Spleen (tissue), 13 donors: ENCODE results near the gene TBC1D22B. TPM values are rescaled to one million over a fixed set of nuclear protein-coding genes. Genes with fewer than 3 reads are reported as not detected.
A peak's percentile ranks its signal among the peaks of the same experiment; 100 is the strongest.

Experiments
- DNase-seq: peaks from one replicate; pipeline ENCODE4 v3.0.0-alpha.2; 2020
- H3K27ac ChIP-seq, 8 donors: fragments of 200-600 bp; sonication (generic) in 7 of 8; 1 replicate in 4 of 8; 2 replicates in 4 of 8; pipeline versions ENCODE4 v1.5.0 to v1.8.0; 2016 to 2021; ENCODE audit warnings: inconsistent platforms in 4 of 8, mild to moderate bottlenecking in 4 of 8, moderate library complexity in 1 of 8
- H3K27me3 ChIP-seq, 7 donors: fragments of 200-600 bp; sonication (generic) in 6 of 7; replicated peaks in 1 of 7; 1 replicate in 4 of 7; 2 replicates in 3 of 7; pipeline versions ENCODE4 v1.5.0 to v1.8.0; 2016 to 2021; ENCODE audit warnings: inconsistent platforms in 3 of 7, mild to moderate bottlenecking in 1 of 7
- H3K36me3 ChIP-seq, 6 donors: fragments of 200-600 bp; sonication (generic) in 5 of 6; 1 replicate in 4 of 6; 2 replicates in 2 of 6; pipeline versions ENCODE4 v1.5.0 to v1.8.0; 2016 to 2021; ENCODE audit warnings: inconsistent platforms in 2 of 6
- H3K4me1 ChIP-seq, 6 donors: fragments of 200-600 bp; sonication (generic) in 5 of 6; 1 replicate in 3 of 6; 2 replicates in 3 of 6; pipeline versions ENCODE4 v1.5.0 to v1.8.0; 2016 to 2021; ENCODE audit warnings: inconsistent platforms in 3 of 6
- H3K4me3 ChIP-seq, 8 donors: fragments of 200-600 bp; sonication (generic) in 7 of 8; 1 replicate in 4 of 8; 2 replicates in 4 of 8; pipeline versions ENCODE4 v1.5.0 to v1.8.0; 2016 to 2021; ENCODE audit warnings: inconsistent platforms in 4 of 8, mild to moderate bottlenecking in 4 of 8, moderate library complexity in 2 of 8
- H3K9me3 ChIP-seq, 8 donors: fragments of 200-600 bp; sonication (generic) in 7 of 8; 1 replicate in 4 of 8; 2 replicates in 4 of 8; pipeline versions ENCODE4 v1.5.0 to v1.8.0; 2016 to 2021; ENCODE audit warnings: inconsistent platforms in 4 of 8
- CTCF ChIP-seq, 11 experiments: fragments of 200-600 bp in 7 of 11; fragments of 450-650 bp in 4 of 11; sonication (generic) in 4 of 11; IDR thresholded peaks in 8 of 11; conservative IDR thresholded peaks in 3 of 11; 1 replicate in 7 of 11; 2 replicates in 4 of 11; pipeline versions ENCODE4 v1.4.0 to v1.8.0; 2016 to 2021; ENCODE audit warnings: antibody characterized with exemption in 11 of 11, inconsistent platforms in 4 of 11, mild to moderate bottlenecking in 1 of 11
- POLR2A ChIP-seq, 3 donors: fragments of 450-650 bp; IDR thresholded peaks; one replicate each; pipeline ENCODE4 v1.5.1; 2017; ENCODE audit warnings: antibody characterized with exemption in 3 of 3, mild to moderate bottlenecking in 1 of 3
- POLR2AphosphoS5 ChIP-seq, 3 donors: sonication (generic); formaldehyde crosslinking; IDR thresholded peaks; one replicate each; pipeline ENCODE4 v1.5.1; 2017; ENCODE audit warnings: antibody characterized with exemption in 3 of 3
- WGBS, 5 donors: extraction: QIAGEN DNeasy Blood & Tissue Kit in 3 of 5; methylation state at CpG; one replicate each; pipeline versions ENCODE4 v1.1.5 to v1.1.7; 2013 to 2018; 5-methylcytosine and 5-hydroxymethylcytosine counted together
- intact Hi-C: fragments of 100-400 bp; cut with DNase I; formaldehyde crosslinking; loops from one replicate; pipeline ENCODE4 v1.15.0; 2023; ENCODE audit warnings: low total_unique reads
- long read RNA-seq, 2 donors: transcript quantifications; one replicate each; lab custom pipeline, GENCODE V29; 2026
- polyA plus RNA-seq, 3 donors: library from polyadenylated mRNA; stranded (reverse); fragments of 200-250 nt; gene quantifications; one replicate each; pipeline ENCODE4 v1.2.1, GENCODE V29; 2013
- total RNA-seq, 7 donors: library from RNA; depleted of rRNA in 3 of 7; stranded (reverse); fragments of >200 nt in 3 of 7; fragmentation: NEBNext Ultra II Directional in 4 of 7; extraction: Animal tissue kit (Norgen Biotek cat#: 25700) in 4 of 7; gene quantifications; one replicate each; pipeline versions ENCODE4 v1.1.0 to v1.2.1, GENCODE V29; 2016 to 2021
- donor health status: healthy with polysubstance abuse.
- donor health status: DM: no; HTN: no; CAD: no; lungs with moderate emphysema.
- donor health status: DM: no; HTN: no; CAD: no.
- donor health status: Bipolar disorder and iron deficiency.
- donor health status: healthy.
- donor health status: DM: no; HTN: no; CAD: no.
- donor health status: DM: yes; HTN: yes; CAD: no.

Gene TBC1D22B
- 10 to 100 TPM in 4 of 7 donors, 1 to 10 TPM in 3; 8.7 to 12.7 (median 10.7) TPM for total RNA-seq
- polyA plus RNA-seq: 1 to 10 TPM; 4.2 to 6.1 (median 4.7) TPM
- long read RNA-seq, donor 1, partial matches to known transcripts: 0 of 1 reads
- long read RNA-seq, donor 1, other reads (novel, unspliced or antisense): 0 of 1 reads
- long read RNA-seq, donor 2, partial matches to known transcripts: 0 of 1 reads
- long read RNA-seq, donor 2, other reads (novel, unspliced or antisense): 0 of 1 reads

GRCh38 chr6:37257634-37258404 is at the start of gene TBC1D22B, which contains the start of gene TMEM217:
TBC1D22B (plus strand) TSS chr6:37257772; CDS start chr6:37257918, 146 bp downstream.
TMEM217 (minus strand) TSS chr6:37258144; CDS start chr6:37219030, 39,114 bp downstream.
- peak; percentile 98 for DNase-seq
- intact Hi-C loops: no loop called here
- H3K4me1 ChIP-seq: peaks cover 13 to 58% (median 32%) of the 10 kb centered on the region in 6 donors
- no peaks in the 10 kb centered on the region for H3K36me3 ChIP-seq
- H3K27ac ChIP-seq: peak within 1 kb of the TSS; percentile 50 to 94 (median 88)
- H3K27me3 ChIP-seq: no peaks in the 10 kb centered on the region
- peak in 1 of 3 donors; percentile 10 for TF ChIP-seq POLR2A (IDR thresholded peaks at IDR 0.05)
- peak in 1 of 11 experiments; percentile 33 for TF ChIP-seq CTCF (IDR thresholded peaks at IDR 0.05 in 8 of 11, conservative IDR thresholded peaks at IDR 0.05 in 3 of 11)
- peak; percentile 86 to 93 (median 88) for TF ChIP-seq POLR2AphosphoS5 (IDR thresholded peaks at IDR 0.05)
- peak within 1 kb of the TSS; percentile 49 to 95 (median 80) for H3K4me3 ChIP-seq
- WGBS, 5 donors: 0 to 1% (median 0%) methylated on average over 25 to 45 of the region's 45 CpGs
- H3K9me3 ChIP-seq: no peaks in the 10 kb centered on the region

- intact Hi-C loops: loop anchor here (2.0 kb wide), 1 partner anchor 189 kb away; no protein-coding TSS in a partner anchor
- Histone ChIP-seq H3K9me3 (no peaks in the 10 kb centered on the region), H3K36me3 (no peaks in the 10 kb centered on the region), H3K4me3 (no peak overlapping the region), H3K4me1 (peaks cover 0 to 67% (median 33%) of the 10 kb centered on the region in 6 donors), H3K27me3 (no peaks in the 10 kb centered on the region), H3K27ac (peak overlapping the region in 4 of 8 donors; percentile 27 to 62 (median 56))
- TF ChIP-seq POLR2AphosphoS5 (IDR thresholded peaks at IDR 0.05): peak in 2 of 3 donors; percentile 23 to 56
- peak; percentile 72 to 96 (median 92) for TF ChIP-seq CTCF (IDR thresholded peaks at IDR 0.05 in 8 of 11, conservative IDR thresholded peaks at IDR 0.05 in 3 of 11)
- TF ChIP-seq POLR2A (IDR thresholded peaks at IDR 0.05): no peak
- peak; percentile 96 for DNase-seq
- WGBS, 5 donors: 52 to 59% (median 55%) methylated on average over 7 of the region's 7 CpGs
Measured at GRCh38 chr6:37207903-37208456, 49.6 kb upstream of the TBC1D22B start.

GRCh38 chr6:37208793-37209192 is 48.8 kb upstream of the TBC1D22B start:
- H3K27me3 ChIP-seq: no peaks in the 10 kb centered on the region
- H3K27ac ChIP-seq: peak overlapping the region in 4 of 8 donors; percentile 30 to 70 (median 62)
- intact Hi-C loops: loop anchor here (2.0 kb wide), 1 partner anchor 190 kb away; no protein-coding TSS in a partner anchor
- H3K4me3 ChIP-seq: no peak overlapping the region
- no peak for DNase-seq
- H3K9me3 ChIP-seq: no peaks in the 10 kb centered on the region
- H3K36me3 ChIP-seq: no peaks in the 10 kb centered on the region
- TF ChIP-seq CTCF (IDR thresholded peaks at IDR 0.05 in 8 of 11, conservative IDR thresholded peaks at IDR 0.05 in 3 of 11) (peak in 2 of 11 experiments; percentile 9), POLR2AphosphoS5 (IDR thresholded peaks at IDR 0.05) (no peak)
- peaks cover 0 to 61% (median 29%) of the 10 kb centered on the region in 6 donors for H3K4me1 ChIP-seq
- WGBS, 5 donors: 93 to 97% (median 94%) methylated on average over 7 of the region's 7 CpGs
